ENCODE data around the gene P2RX4.
A peak's percentile ranks its signal among the peaks of the same experiment; 100 is the strongest.
"Not testable (repeated sequence)": the region's sequence is repeated elsewhere in the genome, so short reads cannot be mapped to it uniquely, and the experiment has no call there.

Gene P2RX4

DNA sequence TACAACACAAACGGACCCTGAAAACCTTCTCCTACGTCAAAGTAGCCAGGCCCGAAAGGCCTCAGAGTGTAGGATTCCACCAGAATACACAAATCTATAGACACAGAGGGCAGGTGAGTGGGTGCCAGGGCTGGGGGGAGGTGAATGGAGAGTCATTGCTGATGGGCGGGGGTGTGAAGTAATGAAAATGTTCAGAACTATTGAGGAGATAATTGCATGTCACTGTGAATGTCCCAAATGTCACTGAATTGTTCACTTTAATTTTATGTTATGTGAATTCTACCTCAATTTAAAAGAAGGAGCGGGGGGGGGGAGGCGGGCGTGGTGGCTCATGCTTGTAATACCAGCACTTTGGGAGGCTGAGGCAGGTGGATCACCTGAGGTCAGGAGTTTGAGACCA is 36.0 kb downstream of the P2RX4 start:
- no peak for DNase-seq (ENCODE audit: low spot score)

DNA sequence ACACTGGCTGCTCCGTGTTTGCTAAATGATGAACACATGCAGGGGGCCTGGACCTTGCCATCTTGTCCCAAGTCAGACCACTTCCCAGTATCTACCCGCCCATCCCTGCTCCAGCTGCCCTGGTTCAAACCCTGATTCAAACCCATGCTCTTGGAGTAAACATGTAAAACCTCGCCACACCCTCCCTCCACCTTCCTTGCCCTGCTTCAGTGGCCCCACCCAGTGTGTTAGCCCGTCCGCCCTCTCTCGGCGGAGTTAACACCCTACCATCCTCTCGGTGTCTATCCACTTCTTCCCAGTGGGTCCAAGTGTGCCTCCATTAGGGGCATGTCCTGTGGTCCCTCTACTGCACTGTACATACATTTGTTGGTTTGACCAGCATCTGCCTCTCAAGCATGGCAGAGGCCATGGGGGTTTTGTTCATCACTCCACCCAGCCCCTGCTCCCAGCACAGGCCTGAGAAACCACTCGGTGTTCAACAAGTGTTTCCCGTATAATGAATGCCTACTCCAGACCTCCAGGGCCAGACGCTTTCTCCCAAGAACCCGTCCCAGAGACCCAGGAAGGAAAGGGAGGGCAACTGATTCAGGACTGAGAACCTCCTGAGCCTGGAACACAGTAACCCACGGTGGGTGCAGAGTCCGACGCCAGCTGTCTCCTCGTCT is 37.1 kb downstream of the P2RX4 start:
- peak; percentile 77 for DNase-seq (ENCODE audit: low spot score)

DNA sequence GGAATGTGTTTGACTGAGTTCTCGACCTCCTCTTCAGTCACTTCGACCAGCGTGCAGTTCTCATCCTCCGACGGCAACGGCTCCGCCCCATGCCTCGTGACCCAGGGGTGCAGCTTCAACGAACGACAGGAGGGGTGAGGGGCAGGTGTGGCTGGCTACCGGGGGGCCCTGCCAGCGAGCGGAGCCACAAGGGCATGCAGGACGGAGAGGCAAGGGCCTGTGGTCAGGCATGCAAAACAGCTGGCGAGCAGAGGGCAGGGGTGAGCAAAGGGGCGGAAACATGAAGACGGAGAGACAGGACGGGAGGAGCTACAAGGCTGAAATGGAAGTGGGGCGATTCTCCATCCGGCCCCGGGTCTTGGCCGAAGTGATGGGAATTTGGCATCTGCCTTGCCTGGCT is 38.7 kb downstream of the P2RX4 start:
- no peak for DNase-seq (ENCODE audit: low spot score)

- DNase-seq (ENCODE audit: low spot score): no peak
These were observed 40.4 kb downstream of the P2RX4 start for GRCh38 chr12:121250359-121250758.

DNA sequence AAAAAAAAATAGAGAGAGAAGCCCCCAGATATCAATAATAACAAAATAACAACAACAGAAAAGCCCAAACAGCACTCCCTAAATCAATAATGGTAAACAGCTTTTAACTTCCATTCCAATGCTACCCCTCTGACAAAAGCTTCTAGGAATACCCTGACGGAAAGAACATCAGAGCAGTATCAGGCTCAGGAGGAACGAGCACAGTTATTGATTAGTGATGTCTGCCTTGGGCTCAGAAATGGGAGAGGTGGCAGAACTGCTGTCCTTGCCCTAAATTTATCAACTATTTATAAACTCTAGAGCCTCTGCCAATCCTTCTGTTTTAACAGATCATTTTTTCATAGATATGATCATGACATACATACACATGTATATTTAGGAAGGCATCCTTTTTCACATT is 41.9 kb downstream of the P2RX4 start:
- no peak for DNase-seq (ENCODE audit: low spot score)

DNA sequence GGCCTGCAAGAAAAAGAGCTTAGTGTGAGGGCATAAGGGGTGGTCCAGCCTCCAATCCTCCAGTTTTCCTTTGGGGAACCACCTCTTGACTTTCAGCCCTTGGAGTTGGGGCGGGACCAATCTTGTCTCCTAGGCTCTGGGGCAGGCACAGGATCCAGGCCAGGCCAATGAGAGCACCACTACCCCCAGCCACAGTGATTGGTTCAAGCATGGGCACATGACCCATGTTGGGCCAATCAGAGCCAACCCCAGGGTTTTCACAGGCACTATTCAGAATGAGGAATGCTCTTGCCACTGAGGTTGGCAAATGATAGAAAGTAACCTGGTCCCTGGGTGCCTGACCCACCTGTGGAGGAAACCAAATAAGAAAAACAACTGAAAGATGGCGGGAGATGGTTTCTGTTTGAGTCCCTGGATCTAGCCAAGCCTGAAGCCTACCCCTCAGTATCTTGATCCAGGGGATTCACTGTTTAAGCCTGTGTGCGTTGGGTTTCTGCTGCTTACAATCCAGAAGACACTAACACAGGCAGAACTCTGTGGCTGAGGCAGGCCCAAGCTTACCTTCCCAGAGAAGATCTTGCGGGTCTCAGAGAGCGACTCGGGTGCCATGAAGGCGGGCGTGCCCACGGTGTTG is 42.9 kb downstream of the P2RX4 start:
- no peak for DNase-seq (ENCODE audit: low spot score)

DNA sequence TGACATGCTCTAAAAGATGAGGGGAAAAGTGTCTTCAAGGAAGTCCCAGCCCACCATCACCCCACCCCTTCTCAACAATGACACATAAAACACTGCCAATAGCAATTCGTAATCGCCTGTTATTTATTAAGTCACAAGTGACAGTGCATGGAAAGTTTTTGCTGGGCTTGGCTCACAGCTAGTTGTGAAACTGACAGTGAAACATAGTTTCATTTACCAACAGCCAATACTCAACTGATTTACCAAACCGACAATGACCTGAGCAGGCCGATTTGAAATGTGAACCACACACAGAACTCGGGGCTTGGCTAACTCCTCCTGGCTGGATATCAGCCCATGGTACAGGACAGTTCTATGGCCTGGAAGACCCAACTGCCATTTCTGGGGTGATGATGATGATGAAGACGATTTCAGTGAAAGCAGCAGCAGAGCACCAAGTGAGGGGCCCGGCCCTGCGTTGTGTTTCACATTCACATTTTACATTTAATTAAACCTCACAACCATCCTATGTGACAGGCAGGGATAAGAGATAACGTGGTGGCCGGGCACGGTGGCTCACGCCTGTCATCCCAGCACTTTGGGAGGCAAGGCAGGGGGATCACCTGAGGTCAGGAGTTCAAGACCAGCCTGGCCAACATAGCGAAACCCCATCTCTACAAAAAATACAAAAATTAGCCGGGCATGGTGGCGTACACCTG is 43.9 kb downstream of the P2RX4 start:
- no peak for DNase-seq (ENCODE audit: low spot score)

GRCh38 chr12:121255433-121255832 is 45.5 kb downstream of the P2RX4 start:
- no peak for DNase-seq (ENCODE audit: low spot score)

- not testable (repeated sequence) for DNase-seq (ENCODE audit: low spot score)
These were observed 47.9 kb downstream of the P2RX4 start for GRCh38 chr12:121257704-121258449.

- DNase-seq (ENCODE audit: low spot score): no peak
These were observed 49.1 kb downstream of the P2RX4 start for GRCh38 chr12:121259074-121259473.

DNA sequence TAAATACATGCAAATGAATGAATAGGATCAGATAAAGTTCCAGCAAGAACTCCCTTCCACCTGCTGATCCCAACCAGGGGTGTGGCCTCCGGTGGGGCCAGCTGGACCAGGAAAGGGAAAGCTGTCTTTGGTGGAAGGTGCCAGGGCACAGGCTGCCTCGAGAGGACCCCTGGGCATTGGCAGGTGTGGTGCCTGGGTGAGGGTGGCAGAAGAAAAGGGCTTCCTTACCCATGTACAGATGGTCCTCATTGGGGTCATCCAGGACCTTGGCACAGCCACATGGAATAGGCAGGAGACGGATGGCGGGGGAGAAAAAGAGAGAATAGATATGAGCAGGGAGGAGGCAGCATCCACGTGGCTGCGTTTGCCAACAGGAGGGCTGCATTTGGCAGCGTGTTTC is 50.2 kb downstream of the P2RX4 start:
- no peak for DNase-seq (ENCODE audit: low spot score)

GRCh38 chr12:121261398-121261797 is 51.5 kb downstream of the P2RX4 start:
- DNase-seq (ENCODE audit: low spot score): no peak

DNA sequence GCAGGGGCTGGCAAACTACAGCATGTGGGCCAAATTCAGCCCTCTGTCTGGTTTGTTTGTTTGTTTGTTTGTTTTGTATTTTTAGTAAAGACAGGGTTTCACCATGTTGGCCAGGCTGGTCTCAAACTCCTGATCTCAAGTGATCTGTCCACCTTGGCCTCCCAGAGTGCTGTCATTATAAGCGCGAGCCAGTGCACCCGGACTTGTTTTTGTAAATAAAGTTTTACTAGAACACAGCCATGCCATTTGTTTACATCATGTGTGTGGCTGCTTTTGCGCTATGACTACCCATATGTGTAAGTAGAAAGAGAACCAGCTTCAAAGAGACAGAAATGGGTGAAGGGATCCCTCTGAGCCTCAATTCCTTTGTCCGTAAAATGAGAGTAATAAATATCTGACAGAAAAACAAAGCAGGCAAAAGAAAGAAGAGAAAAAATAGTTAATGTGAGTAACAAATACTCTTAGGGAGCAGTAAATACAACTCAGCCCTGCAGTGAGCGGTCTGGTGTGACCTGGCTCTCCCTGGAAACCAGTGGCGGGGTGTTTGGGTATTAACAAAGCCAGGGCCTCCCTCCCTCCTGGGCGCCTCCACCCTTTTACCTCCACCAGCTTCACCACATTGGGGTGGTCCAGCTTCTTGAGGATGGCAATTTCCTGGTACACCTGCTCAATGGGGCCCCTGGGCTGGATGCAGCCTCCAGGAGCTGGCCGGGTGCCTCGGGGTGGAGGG is 53.4 kb downstream of the P2RX4 start:
- DNase-seq (ENCODE audit: low spot score): no peak

DNA sequence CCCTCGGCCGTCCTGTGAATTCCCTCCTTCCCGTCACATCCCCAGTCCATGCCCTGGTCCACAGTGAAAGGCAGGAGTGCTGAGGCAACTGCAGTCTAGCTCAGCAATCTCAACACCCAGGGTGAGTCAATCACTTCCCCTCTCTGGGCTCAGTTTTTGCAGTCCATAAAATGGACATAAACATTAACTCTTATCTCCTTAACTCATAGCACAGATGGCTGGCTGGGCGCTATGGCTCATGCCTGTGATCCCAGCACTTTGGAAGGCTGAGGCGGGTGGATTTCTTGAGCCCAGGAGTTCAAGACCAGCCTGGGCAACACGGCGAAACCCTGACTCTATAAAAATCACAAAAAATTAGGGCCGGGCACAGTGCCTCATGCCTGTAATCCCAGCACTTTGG is 54.2 kb downstream of the P2RX4 start:
- no peak for DNase-seq (ENCODE audit: low spot score)

DNA sequence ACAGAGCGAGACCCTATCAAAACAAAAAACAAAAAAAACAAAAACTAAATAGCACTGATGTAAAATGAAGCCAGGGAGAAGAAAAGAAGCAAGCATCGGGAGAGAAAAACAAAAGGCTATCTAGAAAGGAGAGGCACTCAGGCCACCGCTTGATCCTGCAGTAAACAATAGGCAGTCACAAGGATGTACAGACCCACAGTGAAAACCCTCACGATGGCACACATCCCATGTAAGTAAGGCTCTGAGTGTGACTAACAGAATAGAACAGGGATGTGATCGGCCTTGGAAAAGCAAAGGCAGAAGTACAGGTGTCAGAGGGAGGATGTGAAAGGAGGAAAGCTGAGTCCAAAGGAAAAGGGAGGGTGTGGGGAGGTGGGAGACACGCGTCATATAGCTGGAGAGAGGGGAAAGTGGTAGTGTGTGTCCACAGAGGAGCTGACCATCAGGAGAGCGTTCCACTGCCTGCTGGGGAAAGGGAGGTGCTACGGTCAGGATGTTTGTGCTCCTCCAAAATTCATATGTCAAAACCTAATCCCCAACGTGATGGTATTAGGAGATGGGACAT is 55.1 kb downstream of the P2RX4 start:
- no peak for DNase-seq (ENCODE audit: low spot score)

DNA sequence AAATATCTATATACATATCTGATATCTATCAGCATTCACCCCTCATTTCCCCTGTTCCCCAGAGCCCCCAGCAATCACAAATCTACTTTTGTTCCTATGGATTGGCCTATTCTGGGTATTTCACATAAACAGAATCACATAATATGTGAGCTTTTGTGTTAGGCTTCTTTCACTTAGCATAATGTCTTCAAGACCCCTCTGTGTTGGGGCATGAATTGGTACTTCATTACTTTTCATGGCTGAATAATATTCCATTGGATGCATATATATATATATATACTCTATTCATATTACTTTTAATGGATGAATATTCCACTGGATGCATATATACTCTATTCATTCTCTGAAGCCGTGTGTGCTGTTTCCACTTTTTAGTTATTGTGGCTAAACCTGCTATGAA is 57.9 kb downstream of the P2RX4 start:
- no peak for DNase-seq (ENCODE audit: low spot score)

GRCh38 chr12:121273364-121273896 is 63.5 kb downstream of the P2RX4 start:
- no peak for DNase-seq (ENCODE audit: low spot score)

- no peak for DNase-seq (ENCODE audit: low spot score)
These were observed 64.3 kb downstream of the P2RX4 start for GRCh38 chr12:121274036-121274763.

GRCh38 chr12:121277374-121277759 is 67.4 kb downstream of the P2RX4 start:
- no peak for DNase-seq (ENCODE audit: low spot score)

GRCh38 chr12:121278169-121279070 is 68.5 kb downstream of the P2RX4 start:
- no peak for DNase-seq (ENCODE audit: low spot score)

Data from hematopoietic multipotent progenitor cell treated with erythropoietin and hydrocortisone succinate and interleukin-3 and kit ligand, for 17 days (in vitro differentiated cells).